PFSK-1 (cell line): ENCODE measurements around the gene RILPL2.

Experiments
- FOXP2 ChIP-seq: optimal IDR thresholded peaks from 2 replicates; pipeline ENCODE3; 2011; ENCODE audit warnings: borderline replicate concordance, control low read depth, inconsistent platforms; ENCODE audit not compliant: insufficient read depth; ENCODE audit errors: extremely low read length, extremely low read depth
- POLR2AphosphoS5 ChIP-seq: IDR thresholded peaks from 2 replicates; pipeline ENCODE4 v1.6.1; 2012; ENCODE audit warnings: low read depth, mild to moderate bottlenecking, control low read depth, low read length, moderate library complexity
- REST ChIP-seq, 2 experiments: IDR thresholded peaks; 2 replicates each; pipeline versions ENCODE4 v1.6.1 to v1.8.0; 2011 to 2012; ENCODE audit warnings: low read depth in 2 of 2, low read length in 2 of 2, control low read depth in 1 of 2, inconsistent platforms in 1 of 2, mild to moderate bottlenecking in 1 of 2, moderate library complexity in 1 of 2; ENCODE audit not compliant: insufficient read depth in 1 of 2
- SIN3A ChIP-seq: IDR thresholded peaks from 2 replicates; pipeline ENCODE4 v1.6.1; 2012; ENCODE audit warnings: mild to moderate bottlenecking, low read length, moderate library complexity, borderline replicate concordance; ENCODE audit not compliant: insufficient read depth
- TAF1 ChIP-seq: IDR thresholded peaks from 2 replicates; pipeline ENCODE4 v1.6.1; 2012; ENCODE audit warnings: low read length, control low read depth, borderline replicate concordance; ENCODE audit not compliant: insufficient read depth

The RILPL2 gene

GRCh38 chr12:123435636-123436016, 858 bp downstream of the RILPL2 start:
- TF ChIP-seq POLR2AphosphoS5, result no peak
- no peak for TF ChIP-seq SIN3A
- no peak for TF ChIP-seq TAF1
- no peak for TF ChIP-seq REST (IDR thresholded peaks at IDR 0.05; ENCODE audit: insufficient read depth in 1 of 2, low read depth in 2 of 2, low read length in 2 of 2)

GRCh38 chr12:123433615-123434014, 2.9 kb downstream of the RILPL2 start:
- no peak for TF ChIP-seq TAF1
- no peak for TF ChIP-seq FOXP2
- no peak for TF ChIP-seq POLR2AphosphoS5
- no peak for TF ChIP-seq SIN3A
- no peak for TF ChIP-seq REST (IDR thresholded peaks at IDR 0.05; ENCODE audit: insufficient read depth in 1 of 2, low read depth in 2 of 2, low read length in 2 of 2)

- no peak for TF ChIP-seq POLR2AphosphoS5
- no peak for TF ChIP-seq SIN3A
- TF ChIP-seq REST (IDR thresholded peaks at IDR 0.05; ENCODE audit: insufficient read depth in 1 of 2, low read depth in 2 of 2, low read length in 2 of 2), result no peak
- TF ChIP-seq TAF1, result no peak
- TF ChIP-seq FOXP2, result no peak
These were observed 7.9 kb downstream of the RILPL2 start for GRCh38 chr12:123428591-123428990.

- TF ChIP-seq REST (IDR thresholded peaks at IDR 0.05; ENCODE audit: insufficient read depth in 1 of 2, low read depth in 2 of 2, low read length in 2 of 2) (no peak), FOXP2 (no peak), SIN3A (no peak)
These were observed 9.3 kb downstream of the RILPL2 start for GRCh38 chr12:123427036-123427769.

GRCh38 chr12:123421314-123421713, 15.2 kb downstream of the RILPL2 start:
- TF ChIP-seq SIN3A (no peak), REST (IDR thresholded peaks at IDR 0.05; ENCODE audit: insufficient read depth in 1 of 2, low read depth in 2 of 2, low read length in 2 of 2) (no peak), TAF1 (no peak), POLR2AphosphoS5 (no peak), FOXP2 (no peak)
